Stimulated activated CD8-positive, alpha-beta memory T cell treated with anti-CD3 and anti-CD28 coated beads, Interleukin-12 subunit alpha, Interleukin-12 subunit beta, amount 100 ng/mL, for 24 hours (primary cell): ENCODE results near the gene STXBP6.

Experiments used
- DNase-seq: peaks from one replicate; pipeline ENCODE4 v3.0.0-alpha.2; 2020; ENCODE audit errors: extremely low read depth

Gene STXBP6

GRCh38 chr14:25015761-25016160 is 34.2 kb downstream of the STXBP6 start:
- DNase-seq: no peak

- DNase-seq: no peak
Measured at GRCh38 chr14:25014440-25014839, 35.5 kb downstream of the STXBP6 start.

GRCh38 chr14:25011095-25011494 is 38.9 kb downstream of the STXBP6 start:
- no peak for DNase-seq

DNA sequence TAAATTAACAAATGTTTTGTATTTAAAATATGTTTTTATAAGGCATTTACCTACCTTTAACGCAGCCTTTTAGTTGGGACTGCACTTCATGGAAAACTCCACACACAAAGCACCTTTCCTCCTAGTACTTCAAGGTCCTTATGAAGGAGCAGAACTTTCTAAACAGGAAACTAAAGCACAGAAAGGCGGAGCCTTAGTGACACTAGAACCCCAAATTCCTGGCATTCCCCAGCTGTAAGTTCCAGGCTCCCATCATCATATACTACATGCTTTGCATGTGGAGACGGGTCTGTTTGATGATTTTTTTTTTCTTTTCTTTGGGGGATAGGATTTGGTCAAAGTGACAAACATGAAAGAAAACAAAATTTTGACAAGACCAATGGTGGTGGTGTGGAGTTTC is 39.5 kb downstream of the STXBP6 start:
- no peak for DNase-seq

DNA sequence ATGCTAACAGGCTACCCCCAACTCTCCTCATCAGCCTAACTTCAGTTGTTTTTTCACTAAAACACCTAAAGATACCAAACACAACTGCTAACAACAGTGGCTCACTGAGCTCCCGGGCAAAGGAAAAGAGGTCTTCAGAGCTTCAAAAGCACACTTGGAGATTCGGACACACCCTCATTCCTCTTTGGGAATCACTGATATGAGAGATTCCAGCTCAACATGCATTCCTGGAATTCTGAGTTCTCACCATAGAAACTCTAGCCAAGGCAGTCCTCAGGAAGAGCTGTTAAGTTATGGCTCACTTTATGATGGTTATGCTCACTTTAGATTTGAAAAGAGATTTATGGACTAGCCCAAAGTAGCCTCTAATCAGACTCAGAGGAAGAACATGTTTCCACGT is 40.1 kb downstream of the STXBP6 start:
- no peak for DNase-seq

GRCh38 chr14:25007832-25008231 is 42.1 kb downstream of the STXBP6 start:
- DNase-seq: no peak

DNA sequence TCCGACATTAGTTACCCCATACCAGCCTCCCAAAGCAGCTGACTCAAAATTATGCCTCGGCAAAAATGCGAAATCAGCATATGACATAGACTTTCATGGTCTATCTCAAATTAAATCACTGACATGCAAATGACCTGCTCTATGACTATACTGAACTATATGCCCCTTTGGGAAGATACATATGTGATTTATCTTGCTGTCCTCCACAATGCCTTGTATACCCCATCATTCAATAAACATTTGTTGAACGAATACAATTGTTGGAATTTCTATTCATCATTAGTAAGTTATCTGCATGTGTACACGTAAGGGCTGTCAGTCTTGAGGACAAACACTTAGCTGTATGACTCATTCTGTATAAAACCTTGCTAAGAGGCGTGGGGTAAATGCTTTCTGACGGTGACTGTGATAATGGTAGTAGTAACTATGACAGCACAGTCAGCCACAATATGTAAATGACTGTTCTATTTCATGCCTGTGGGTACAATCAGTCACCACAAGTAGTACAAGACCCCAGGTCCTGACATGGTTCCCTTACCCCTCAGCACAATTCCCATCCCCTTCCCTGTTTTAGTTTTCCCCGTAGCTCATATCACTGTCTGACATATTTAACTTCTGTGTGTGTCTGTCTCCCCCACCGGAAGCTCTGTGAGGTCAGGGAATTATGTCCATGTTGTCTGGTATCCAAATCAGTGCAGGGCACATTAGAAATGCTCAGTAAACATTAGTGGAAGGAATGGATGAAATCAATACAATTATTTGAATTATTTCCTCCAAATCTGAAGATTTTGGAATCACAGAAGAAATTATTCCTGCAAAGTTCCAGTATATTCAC is 42.8 kb downstream of the STXBP6 start:
- DNase-seq: no peak

- DNase-seq: no peak
Measured at GRCh38 chr14:25006031-25006430, 43.9 kb downstream of the STXBP6 start.

- DNase-seq: no peak
Measured at GRCh38 chr14:25004389-25004809, 45.5 kb downstream of the STXBP6 start.

DNA sequence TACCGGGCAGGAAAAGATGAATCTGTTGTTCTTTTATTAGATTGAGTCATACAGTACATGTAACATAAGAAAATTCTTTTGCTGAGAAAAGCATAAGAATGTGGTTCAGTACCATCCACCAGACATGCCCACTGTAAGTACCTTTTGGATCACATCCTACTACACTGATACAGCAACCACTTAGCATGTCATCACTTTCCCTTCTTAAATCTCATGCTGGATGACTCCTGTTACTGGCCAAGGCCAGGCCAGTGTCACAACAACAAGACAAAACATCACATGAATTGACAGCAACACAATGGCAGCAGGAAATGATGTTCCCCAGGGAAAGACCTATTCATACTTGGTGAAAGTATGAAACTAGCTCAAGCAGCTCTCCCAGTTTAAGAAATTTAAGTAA is 46.4 kb downstream of the STXBP6 start:
- DNase-seq: no peak

- no peak for DNase-seq
Measured at GRCh38 chr14:25001601-25002000, 48.3 kb downstream of the STXBP6 start.

GRCh38 chr14:25001156-25001555 is 48.8 kb downstream of the STXBP6 start:
- no peak for DNase-seq

DNA sequence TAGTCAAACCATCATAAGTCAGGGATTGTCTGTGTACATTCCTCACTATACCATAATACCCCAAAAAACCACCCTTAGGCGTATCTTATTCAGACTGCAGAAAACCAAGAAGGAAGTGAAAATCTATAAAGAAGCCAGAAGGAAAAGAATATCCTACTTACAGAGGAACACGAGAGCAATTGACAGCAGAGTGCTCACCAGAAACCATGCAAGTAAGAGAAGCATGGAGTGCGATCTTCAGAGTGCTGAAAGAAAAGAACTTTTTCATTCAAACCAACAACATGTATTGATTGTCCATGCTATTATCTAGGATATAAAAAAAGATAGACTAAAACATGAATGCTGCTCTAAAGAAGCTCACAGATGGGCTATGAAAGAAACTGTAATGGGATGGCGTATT is 50.8 kb downstream of the STXBP6 start:
- DNase-seq: no peak

DNA sequence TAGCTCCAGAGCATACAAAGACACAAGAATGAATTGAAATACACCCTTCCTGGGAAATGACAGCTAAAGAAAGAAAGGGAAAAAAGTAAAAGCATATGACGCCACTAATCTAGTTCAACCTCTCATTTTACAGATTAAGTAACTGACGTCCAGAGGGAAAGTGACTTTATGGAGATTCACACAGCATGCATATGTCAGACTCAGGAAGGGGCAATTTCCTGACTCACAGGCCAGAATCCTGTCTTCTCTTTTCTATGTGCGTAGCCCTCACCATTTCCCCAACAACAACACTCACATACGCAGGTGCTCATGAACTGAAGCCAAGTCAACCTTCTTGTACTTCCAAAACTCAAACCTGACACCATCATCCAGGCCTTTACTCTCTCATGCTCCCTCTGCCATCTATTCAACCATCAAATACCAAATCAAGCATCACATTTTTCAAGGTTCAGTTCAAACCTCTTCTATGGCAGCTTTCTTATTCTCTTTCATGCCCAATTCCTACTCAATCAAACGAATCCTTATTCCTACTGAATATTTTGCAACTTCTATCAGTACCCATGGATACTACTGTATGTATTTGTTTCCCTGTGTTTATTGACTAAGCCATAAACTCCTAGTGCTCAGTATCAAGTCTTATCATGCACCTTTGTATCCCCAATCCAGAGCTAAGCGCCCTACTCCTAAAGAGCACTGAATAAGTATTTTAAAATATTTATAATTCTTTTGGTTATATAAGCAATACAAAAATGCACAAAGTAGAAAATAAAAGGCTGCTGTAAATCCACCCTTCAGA is 52.8 kb downstream of the STXBP6 start:
- DNase-seq: no peak

DNA sequence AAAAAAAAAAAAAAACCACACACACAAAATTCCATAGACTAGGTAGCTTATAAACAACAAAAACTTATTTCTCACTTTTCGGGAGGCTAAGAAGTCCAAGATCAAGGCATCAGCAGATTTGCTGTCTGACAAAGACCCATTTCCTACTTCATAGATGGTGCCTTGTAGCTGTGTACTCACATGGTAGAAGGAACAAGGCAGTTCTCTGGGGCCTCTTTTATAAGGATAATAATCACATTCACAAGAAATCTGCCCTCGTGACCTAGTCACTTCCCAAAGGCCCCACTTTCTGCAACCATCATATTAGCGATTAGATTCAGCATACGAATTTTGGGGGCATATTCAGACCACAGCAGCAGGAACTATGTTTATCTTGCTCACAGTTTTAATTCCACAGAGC is 54.9 kb downstream of the STXBP6 start:
- no peak for DNase-seq

DNA sequence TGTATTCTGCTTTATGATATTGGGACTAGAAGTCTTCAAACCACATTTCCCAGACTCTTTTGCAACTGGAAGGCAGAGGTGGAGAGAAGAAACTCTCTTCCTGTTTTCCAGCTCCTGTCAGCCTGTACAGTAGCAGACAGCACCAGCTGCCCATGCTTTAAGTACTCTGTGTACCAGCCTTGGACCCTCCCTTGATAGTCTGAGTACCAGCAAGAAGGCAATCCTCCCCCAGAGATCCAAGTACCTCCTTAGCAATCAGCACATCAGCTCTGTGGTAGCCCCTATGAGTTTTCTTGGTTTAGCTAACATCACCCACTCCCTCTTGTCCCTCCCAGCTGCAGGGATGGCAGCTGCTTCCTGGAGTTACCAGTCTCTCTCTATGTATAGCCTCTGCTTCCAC is 56.3 kb downstream of the STXBP6 start:
- DNase-seq: no peak

GRCh38 chr14:24992624-24993360 is 57.2 kb downstream of the STXBP6 start:
- no peak for DNase-seq

- DNase-seq: no peak
Measured at GRCh38 chr14:24991821-24992220, 58.1 kb downstream of the STXBP6 start.

DNA sequence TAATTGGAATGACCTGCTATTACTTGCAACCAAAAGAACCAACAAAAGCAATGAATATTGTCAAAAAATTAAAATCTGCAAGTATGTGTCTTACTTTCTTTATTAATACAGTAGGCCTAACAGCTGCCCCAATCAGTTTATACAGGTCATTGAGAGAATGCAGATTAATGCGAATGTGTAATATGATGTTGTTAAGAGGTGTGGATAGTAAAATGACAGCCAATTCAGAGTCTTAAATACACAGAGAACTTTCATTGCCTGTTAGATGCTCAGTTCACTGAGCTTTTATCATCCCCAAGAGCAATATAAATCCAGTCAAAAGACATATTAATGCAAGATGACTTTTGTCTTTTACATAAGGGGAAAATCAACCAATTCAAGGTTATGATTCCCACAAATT is 58.7 kb downstream of the STXBP6 start:
- DNase-seq: no peak

- DNase-seq: no peak
Measured at GRCh38 chr14:24990773-24991172, 59.2 kb downstream of the STXBP6 start.

GRCh38 chr14:24990050-24990449 is 59.9 kb downstream of the STXBP6 start:
- no peak for DNase-seq

DNA sequence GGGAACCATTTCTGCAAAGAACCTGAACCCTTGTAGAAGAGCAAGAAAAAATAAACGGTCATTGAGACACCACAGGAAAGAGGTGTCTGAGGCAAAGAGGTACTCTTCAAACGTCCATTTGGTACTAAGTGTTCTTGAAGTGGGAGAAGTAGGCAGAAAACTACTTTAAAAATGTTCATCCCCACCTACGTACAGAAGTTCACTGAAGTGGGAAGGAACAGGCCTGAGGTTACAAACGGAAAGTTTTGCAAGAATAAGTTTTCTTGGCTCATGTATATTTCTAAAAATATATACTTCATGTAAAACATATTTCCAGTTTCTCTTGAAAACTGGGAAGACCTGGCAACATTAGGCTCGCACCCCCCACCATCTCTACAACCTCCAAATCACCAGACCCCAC is 61.2 kb downstream of the STXBP6 start:
- no peak for DNase-seq
